Measurements from ENCODE around the gene NPEPL1. TPM values are rescaled to one million over a fixed set of nuclear protein-coding genes. Genes with fewer than 3 reads are reported as not detected.

NPEPL1 gene
- total RNA-seq, 4 donors from 2014 or later = 21.7 to 37.9 (median 29.7) TPM

DNA sequence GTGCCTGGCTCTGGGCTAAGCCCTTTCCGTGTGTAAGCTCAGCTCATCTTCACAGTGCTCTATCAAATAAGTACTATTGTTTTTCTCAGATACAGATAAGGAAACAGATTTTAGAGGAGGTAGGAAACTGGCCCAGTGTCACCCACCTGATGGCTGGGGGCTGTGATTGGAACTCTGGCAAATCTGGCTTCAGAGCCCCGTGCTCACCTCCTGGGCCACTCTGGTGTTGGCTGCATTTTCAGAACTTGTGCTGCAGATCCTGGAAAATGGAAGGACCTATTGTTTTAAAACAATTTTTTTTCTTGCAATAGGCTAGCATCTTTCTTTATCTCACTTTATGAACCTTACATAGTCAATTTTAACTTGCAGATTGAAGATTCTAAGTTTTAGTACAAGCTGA lies 35.8 kb upstream of the NPEPL1 start:
- 43 to 49% methylated on average over 2 of the region's 2 CpGs for WGBS, 2 donors
- intact Hi-C loops (cut with DNase I; ENCODE audit: low total_unique reads) = no loop called here
- TF ChIP-seq, protein P1, sequence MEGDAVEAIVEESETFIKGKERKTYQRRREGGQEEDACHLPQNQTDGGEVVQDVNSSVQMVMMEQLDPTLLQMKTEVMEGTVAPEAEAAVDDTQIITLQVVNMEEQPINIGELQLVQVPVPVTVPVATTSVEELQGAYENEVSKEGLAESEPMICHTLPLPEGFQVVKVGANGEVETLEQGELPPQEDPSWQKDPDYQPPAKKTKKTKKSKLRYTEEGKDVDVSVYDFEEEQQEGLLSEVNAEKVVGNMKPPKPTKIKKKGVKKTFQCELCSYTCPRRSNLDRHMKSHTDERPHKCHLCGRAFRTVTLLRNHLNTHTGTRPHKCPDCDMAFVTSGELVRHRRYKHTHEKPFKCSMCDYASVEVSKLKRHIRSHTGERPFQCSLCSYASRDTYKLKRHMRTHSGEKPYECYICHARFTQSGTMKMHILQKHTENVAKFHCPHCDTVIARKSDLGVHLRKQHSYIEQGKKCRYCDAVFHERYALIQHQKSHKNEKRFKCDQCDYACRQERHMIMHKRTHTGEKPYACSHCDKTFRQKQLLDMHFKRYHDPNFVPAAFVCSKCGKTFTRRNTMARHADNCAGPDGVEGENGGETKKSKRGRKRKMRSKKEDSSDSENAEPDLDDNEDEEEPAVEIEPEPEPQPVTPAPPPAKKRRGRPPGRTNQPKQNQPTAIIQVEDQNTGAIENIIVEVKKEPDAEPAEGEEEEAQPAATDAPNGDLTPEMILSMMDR (IDR thresholded peaks at IDR 0.05) = no peak
- no peak for TF ChIP-seq POLR2A (IDR thresholded peaks at IDR 0.05)
- DNase-seq (ENCODE audit: low spot score in 2 of 2) = no peak
- H3K4me3 ChIP-seq (ENCODE audit: low read depth, poor library complexity, severe bottlenecking) = no peak overlapping the region

DNA sequence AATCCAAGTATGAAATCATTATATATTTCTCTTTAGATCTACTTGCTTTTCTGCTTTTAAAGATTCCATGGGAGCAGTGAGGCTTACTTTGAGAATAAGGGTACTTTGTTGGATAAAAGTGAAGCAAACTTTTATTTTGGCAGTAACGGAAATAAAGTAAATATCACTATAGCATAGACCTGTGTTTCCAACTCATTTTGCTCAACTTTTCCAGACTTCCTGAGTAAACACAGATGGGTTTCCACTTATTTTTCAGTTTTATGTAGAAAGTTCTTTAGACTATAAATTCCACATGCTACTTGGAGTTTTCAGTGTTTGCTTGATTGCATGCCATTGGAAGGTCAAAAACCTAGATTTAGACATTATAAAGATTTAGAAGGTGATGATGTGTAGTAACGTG lies 35.3 kb upstream of the NPEPL1 start:
- WGBS, 2 donors = 67 to 70% methylated on average over 2 of the region's 2 CpGs
- TF ChIP-seq, protein P1 (IDR thresholded peaks at IDR 0.05) = no peak
- no peak for TF ChIP-seq POLR2A (IDR thresholded peaks at IDR 0.05)
- H3K4me3 ChIP-seq (ENCODE audit: low read depth, poor library complexity, severe bottlenecking) = no peak overlapping the region
- no peak for DNase-seq (ENCODE audit: low spot score in 2 of 2)
- intact Hi-C loops (cut with DNase I; ENCODE audit: low total_unique reads) = no loop called here

DNA sequence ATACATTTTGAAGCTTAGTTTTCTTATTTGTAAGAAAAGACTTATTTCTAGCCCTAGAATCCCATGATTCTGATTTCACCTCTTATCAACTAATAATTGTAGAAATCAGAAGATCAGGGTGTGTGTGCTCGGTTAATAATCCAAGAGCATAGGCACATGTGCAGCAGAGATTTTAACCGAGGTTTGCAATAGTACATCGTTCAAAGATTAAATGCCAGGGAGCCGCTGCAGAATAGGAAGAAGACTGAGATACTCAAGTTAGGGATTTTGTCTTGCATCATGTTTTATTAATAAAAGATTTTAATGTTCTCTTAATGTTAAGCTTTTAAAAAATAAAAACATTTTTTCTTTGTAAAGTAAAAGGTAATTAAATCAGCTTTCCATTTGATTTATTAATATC lies 34.6 kb upstream of the NPEPL1 start:
- TF ChIP-seq, protein P1 (IDR thresholded peaks at IDR 0.05) = no peak
- intact Hi-C loops (cut with DNase I; ENCODE audit: low total_unique reads) = loop anchor here (1.0 kb wide), 1 partner anchor 28 kb away; no protein-coding TSS in a partner anchor
- H3K4me3 ChIP-seq (ENCODE audit: low read depth, poor library complexity, severe bottlenecking) = no peak overlapping the region
- DNase-seq (ENCODE audit: low spot score in 2 of 2) = no peak
- whole genome bisulfite sequencing, 2 donors = 51% methylated on average over 4 of the region's 4 CpGs

DNA sequence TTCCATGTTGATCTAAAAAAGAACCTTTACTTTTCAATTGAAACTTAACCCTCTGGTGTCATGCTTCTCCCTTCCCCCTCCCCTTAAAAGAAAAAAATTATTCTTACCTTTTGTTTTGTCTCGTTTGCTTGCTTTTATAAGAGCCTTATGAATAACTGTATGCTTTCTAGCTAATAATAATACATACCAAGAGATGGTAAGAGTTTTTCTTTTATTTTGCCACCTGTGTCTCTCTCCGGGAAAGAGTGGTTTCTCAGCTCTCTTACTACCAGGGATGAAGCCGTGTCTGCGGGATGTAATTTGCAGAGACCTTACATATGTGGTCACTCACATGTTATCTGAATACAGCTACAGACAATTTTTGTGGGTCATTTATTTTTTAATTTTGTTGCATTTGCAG lies 33.8 kb upstream of the NPEPL1 start:
- TF ChIP-seq, protein P1 (IDR thresholded peaks at IDR 0.05) = no peak
- no peak for TF ChIP-seq POLR2A (IDR thresholded peaks at IDR 0.05)
- intact Hi-C loops (cut with DNase I; ENCODE audit: low total_unique reads) = loop anchor here (1.0 kb wide), 1 partner anchor 28 kb away; no protein-coding TSS in a partner anchor
- WGBS, 2 donors = 76 to 78% methylated on average over 4 of the region's 4 CpGs
- H3K4me3 ChIP-seq (ENCODE audit: low read depth, poor library complexity, severe bottlenecking) = no peak overlapping the region
- DNase-seq (ENCODE audit: low spot score in 2 of 2) = no peak

DNA sequence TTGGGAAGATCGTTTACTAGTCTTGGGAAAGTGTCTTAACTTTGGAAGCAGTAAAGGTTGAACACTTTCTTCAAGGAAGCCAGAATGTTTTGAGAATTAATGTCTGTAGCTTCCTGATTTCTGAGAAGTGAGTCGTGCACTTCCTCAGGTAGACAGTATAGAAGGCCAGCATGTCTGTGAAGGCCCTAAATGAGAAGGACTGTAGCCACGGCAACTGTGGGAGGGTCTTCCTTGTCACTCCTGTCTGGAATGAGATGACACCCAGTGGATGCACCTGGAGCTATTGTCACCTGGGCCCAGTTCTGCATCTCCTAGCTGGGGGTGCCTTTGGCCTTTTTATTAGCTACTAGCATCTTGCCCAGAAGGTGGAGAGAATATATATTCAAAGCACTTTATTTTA lies 32.8 kb upstream of the NPEPL1 start:
- H3K4me3 ChIP-seq (ENCODE audit: low read depth, poor library complexity, severe bottlenecking) = no peak overlapping the region
- WGBS, 2 donors = 53 to 55% methylated on average over 3 of the region's 3 CpGs
- TF ChIP-seq POLR2A (IDR thresholded peaks at IDR 0.05) = no peak
- TF ChIP-seq, protein P1 (IDR thresholded peaks at IDR 0.05) = no peak
- intact Hi-C loops (cut with DNase I; ENCODE audit: low total_unique reads) = no loop called here
- no peak for DNase-seq (ENCODE audit: low spot score in 2 of 2)

DNA sequence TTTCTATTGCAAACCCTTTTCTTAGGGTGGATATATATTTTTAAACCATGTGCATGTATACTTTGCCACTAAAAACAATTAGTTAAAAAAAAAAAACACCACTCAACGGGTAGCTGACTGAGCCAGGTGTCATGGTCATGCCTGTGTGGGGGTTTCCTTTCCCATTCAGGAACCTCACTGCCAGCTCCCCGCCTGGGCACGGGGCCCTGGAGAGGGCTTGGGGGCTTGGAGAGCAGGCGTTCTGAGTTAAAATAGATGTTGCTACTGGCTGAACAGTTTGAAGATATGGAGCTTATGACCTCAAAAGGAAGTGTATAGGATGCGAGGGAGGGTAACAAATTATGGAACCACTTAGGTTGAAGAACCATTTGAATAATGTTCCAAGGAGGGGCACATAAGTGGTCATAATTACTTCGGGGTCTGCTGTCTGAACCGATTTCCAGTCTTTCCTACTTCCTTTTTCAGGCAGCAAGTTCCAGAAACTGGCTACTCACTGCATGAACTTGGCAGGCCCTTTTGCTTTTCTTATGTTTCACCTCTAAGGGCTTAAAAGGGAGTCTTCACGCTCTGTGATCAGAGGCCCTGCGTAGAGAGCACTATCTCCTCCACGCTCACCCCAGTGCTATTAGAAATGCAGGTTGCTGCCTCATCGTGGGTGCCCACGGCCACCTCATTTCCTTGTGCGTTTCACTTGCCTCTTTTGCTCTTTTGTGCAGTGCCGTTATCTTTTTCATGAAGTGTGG lies 31.6 kb upstream of the NPEPL1 start:
- no peak for DNase-seq (ENCODE audit: low spot score in 2 of 2)
- intact Hi-C loops (cut with DNase I; ENCODE audit: low total_unique reads) = no loop called here
- WGBS, 2 donors = 66 to 77% methylated on average over 14 of the region's 14 CpGs
- H3K4me3 ChIP-seq (ENCODE audit: low read depth, poor library complexity, severe bottlenecking) = no peak overlapping the region
- TF ChIP-seq POLR2A (IDR thresholded peaks at IDR 0.05) = no peak
- TF ChIP-seq, protein P1 (IDR thresholded peaks at IDR 0.05) = no peak
